Hindlimb muscle (tissue), 1 donor: ENCODE results near the gene MFAP3L. TPM values are rescaled to one million over a fixed set of nuclear protein-coding genes. Genes with fewer than 3 reads are reported as not detected.
"Not testable (repeated sequence)": the region's sequence is repeated elsewhere in the genome, so short reads cannot be mapped to it uniquely, and the experiment has no call there.

Source experiments
- DNase-seq: peaks from one replicate; pipeline ENCODE4 v3.0.0-alpha.2; 2013
- polyA plus RNA-seq: library from polyadenylated mRNA; unstranded; fragments of 120-200 nt; gene quantifications from one replicate; pipeline ENCODE4 v1.2.1, GENCODE V29; 2013; ENCODE audit not compliant: insufficient read length

Gene MFAP3L
- polyA plus RNA-seq, 1 donor = 1.7 TPM

- no peak for DNase-seq
These were observed 39.8 kb downstream of the MFAP3L start for GRCh38 chr4:169986369-169986768.

GRCh38 chr4:169985881-169986280 is 40.3 kb downstream of the MFAP3L start:
- no peak for DNase-seq

- DNase-seq = no peak
These were observed 41.5 kb downstream of the MFAP3L start for GRCh38 chr4:169984745-169985144.

- no peak for DNase-seq
These were observed 42.0 kb downstream of the MFAP3L start for GRCh38 chr4:169984173-169984572.

GRCh38 chr4:169976951-169977350 is 49.2 kb downstream of the MFAP3L start:
- no peak for DNase-seq

- no peak for DNase-seq
These were observed 50.1 kb downstream of the MFAP3L start for GRCh38 chr4:169975838-169976796.

- DNase-seq = no peak
These were observed 50.9 kb downstream of the MFAP3L start for GRCh38 chr4:169975131-169975837.

GRCh38 chr4:169971456-169972015 is 54.7 kb downstream of the MFAP3L start:
- DNase-seq = no peak

- DNase-seq = no peak
These were observed 57.2 kb downstream of the MFAP3L start for GRCh38 chr4:169968999-169969398.

GRCh38 chr4:169963998-169964397 is 62.2 kb downstream of the MFAP3L start:
- DNase-seq = no peak

- DNase-seq = no peak
These were observed 66.9 kb downstream of the MFAP3L start for GRCh38 chr4:169959254-169959653.

GRCh38 chr4:169958629-169959028 is 67.6 kb downstream of the MFAP3L start:
- DNase-seq = no peak

GRCh38 chr4:169957785-169958184 is 68.4 kb downstream of the MFAP3L start:
- no peak for DNase-seq

GRCh38 chr4:169956091-169956843 is 69.9 kb downstream of the MFAP3L start:
- no peak for DNase-seq

- DNase-seq = no peak
These were observed 70.7 kb downstream of the MFAP3L start for GRCh38 chr4:169955521-169955920.

- DNase-seq = no peak
These were observed 73.8 kb downstream of the MFAP3L start for GRCh38 chr4:169952236-169953002.

GRCh38 chr4:169948271-169948670 is 77.9 kb downstream of the MFAP3L start:
- no peak for DNase-seq

- DNase-seq = no peak
These were observed 80.6 kb downstream of the MFAP3L start for GRCh38 chr4:169945636-169946035.

GRCh38 chr4:169943601-169944000 is 82.6 kb downstream of the MFAP3L start:
- not testable (repeated sequence) for DNase-seq

- no peak for DNase-seq
These were observed 85.1 kb downstream of the MFAP3L start for GRCh38 chr4:169941141-169941540.

GRCh38 chr4:169940460-169940859 is 85.7 kb downstream of the MFAP3L start:
- DNase-seq = no peak
